ENCODE measurements around the gene MEIG1.
"Not testable (repeated sequence)": the region's sequence is repeated elsewhere in the genome, so short reads cannot be mapped to it uniquely, and the experiment has no call there.

The MEIG1 gene

GRCh38 chr10:14954001-14954770 is 5.0 kb upstream of the MEIG1 start, which contains the start of gene DCLRE1C:
DCLRE1C (minus strand) TSS chr10:14954096; CDS start chr10:14954010, 86 bp downstream.
- in situ Hi-C loops (cut with MboI; ENCODE audit: low sequenced_read_pairs), result no loop called here

GRCh38 chr10:14954934-14955333 is 4.3 kb upstream of the MEIG1 start:
- in situ Hi-C loops (cut with MboI; ENCODE audit: low sequenced_read_pairs), result no loop called here

GRCh38 chr10:14958872-14959220 is 342 bp upstream of the MEIG1 start:
- in situ Hi-C loops (cut with MboI; ENCODE audit: low sequenced_read_pairs), result no loop called here

GRCh38 chr10:14967897-14968296 is 8.7 kb downstream of the MEIG1 start:
- in situ Hi-C loops (cut with MboI; ENCODE audit: low sequenced_read_pairs), result no loop called here

GRCh38 chr10:14971867-14972448 is 12.8 kb downstream of the MEIG1 start:
- in situ Hi-C loops (cut with MboI; ENCODE audit: low sequenced_read_pairs), result no loop called here

- in situ Hi-C loops (cut with MboI; ENCODE audit: low sequenced_read_pairs), result not testable (repeated sequence)
Measured at GRCh38 chr10:14974153-14974998, 15.2 kb downstream of the MEIG1 start.

GRCh38 chr10:14975672-14976273 is 16.6 kb downstream of the MEIG1 start:
- in situ Hi-C loops (cut with MboI; ENCODE audit: low sequenced_read_pairs), result no loop called here

- in situ Hi-C loops (cut with MboI; ENCODE audit: low sequenced_read_pairs), result no loop called here
Measured at GRCh38 chr10:14982744-14983143, 23.6 kb downstream of the MEIG1 start.

GRCh38 chr10:14989552-14989951 is 30.4 kb downstream of the MEIG1 start:
- in situ Hi-C loops (cut with MboI; ENCODE audit: low sequenced_read_pairs), result not testable (repeated sequence)

- in situ Hi-C loops (cut with MboI; ENCODE audit: low sequenced_read_pairs), result not testable (repeated sequence)
Measured at GRCh38 chr10:14991035-14991749, 32.0 kb downstream of the MEIG1 start.

- in situ Hi-C loops (cut with MboI; ENCODE audit: low sequenced_read_pairs), result not testable (repeated sequence)
Measured at GRCh38 chr10:14992336-14992735, 33.1 kb downstream of the MEIG1 start.

- in situ Hi-C loops (cut with MboI; ENCODE audit: low sequenced_read_pairs), result not testable (repeated sequence)
Measured at GRCh38 chr10:14993500-14994455, 34.6 kb downstream of the MEIG1 start.

GRCh38 chr10:14995964-14996565 is 36.9 kb downstream of the MEIG1 start:
- in situ Hi-C loops (cut with MboI; ENCODE audit: low sequenced_read_pairs), result no loop called here

GRCh38 chr10:15013530-15013929 is 54.3 kb downstream of the MEIG1 start:
- in situ Hi-C loops (cut with MboI; ENCODE audit: low sequenced_read_pairs), result not testable (repeated sequence)

GRCh38 chr10:15015451-15015850 is 56.3 kb downstream of the MEIG1 start:
- in situ Hi-C loops (cut with MboI; ENCODE audit: low sequenced_read_pairs), result no loop called here

GRCh38 chr10:15020966-15021365 is 61.8 kb downstream of the MEIG1 start:
- in situ Hi-C loops (cut with MboI; ENCODE audit: low sequenced_read_pairs), result not testable (repeated sequence)

All from hTERT RPE-1 (cell line).